Body of pancreas (tissue), 4 donors: Measurements from ENCODE around the gene ANKRD55.

ENCODE experiments used
- POLR2A ChIP-seq, 3 donors: fragments of 450-650 bp; IDR thresholded peaks; one replicate each; pipeline ENCODE4 v1.6.1; 2016; ENCODE audit warnings: antibody characterized with exemption in 3 of 3, mild to moderate bottlenecking in 2 of 3
- TF ChIP-seq, protein P1 (sequence below), 7 experiments: fragments of 450-650 bp in 4 of 7; fragments of 200-600 bp in 3 of 7; sonication (generic) in 3 of 7; IDR thresholded peaks; one replicate each; pipeline ENCODE4 v1.5.1; 2016 to 2019; ENCODE audit warnings: antibody characterized with exemption in 7 of 7

DNA sequence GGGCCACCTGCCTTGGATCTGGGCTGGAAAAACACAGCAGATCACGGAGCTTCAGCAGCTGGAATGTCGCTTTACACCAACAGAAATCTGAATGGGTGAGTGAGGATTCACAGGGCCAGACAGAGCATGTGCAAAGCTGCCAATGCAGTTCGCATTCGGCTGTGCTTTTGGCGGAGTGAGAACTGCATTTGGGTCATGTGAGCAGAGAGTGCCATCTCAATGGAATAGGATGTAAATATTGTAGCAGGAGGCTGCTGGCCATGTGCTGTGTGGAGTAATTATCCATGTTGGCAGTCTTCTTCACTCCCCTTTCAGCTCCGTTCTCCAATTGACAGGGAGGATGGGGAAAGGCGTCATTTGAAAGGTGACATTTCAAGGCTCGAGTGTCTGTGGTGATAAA is at the start of gene ANKRD55:
- TF ChIP-seq, protein P1, sequence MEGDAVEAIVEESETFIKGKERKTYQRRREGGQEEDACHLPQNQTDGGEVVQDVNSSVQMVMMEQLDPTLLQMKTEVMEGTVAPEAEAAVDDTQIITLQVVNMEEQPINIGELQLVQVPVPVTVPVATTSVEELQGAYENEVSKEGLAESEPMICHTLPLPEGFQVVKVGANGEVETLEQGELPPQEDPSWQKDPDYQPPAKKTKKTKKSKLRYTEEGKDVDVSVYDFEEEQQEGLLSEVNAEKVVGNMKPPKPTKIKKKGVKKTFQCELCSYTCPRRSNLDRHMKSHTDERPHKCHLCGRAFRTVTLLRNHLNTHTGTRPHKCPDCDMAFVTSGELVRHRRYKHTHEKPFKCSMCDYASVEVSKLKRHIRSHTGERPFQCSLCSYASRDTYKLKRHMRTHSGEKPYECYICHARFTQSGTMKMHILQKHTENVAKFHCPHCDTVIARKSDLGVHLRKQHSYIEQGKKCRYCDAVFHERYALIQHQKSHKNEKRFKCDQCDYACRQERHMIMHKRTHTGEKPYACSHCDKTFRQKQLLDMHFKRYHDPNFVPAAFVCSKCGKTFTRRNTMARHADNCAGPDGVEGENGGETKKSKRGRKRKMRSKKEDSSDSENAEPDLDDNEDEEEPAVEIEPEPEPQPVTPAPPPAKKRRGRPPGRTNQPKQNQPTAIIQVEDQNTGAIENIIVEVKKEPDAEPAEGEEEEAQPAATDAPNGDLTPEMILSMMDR (IDR thresholded peaks at IDR 0.05): no peak
- no peak for TF ChIP-seq POLR2A (IDR thresholded peaks at IDR 0.05)
